IMR-90 (cell line): Measurements from ENCODE around the gene ADAM17. TPM values are rescaled to one million over a fixed set of nuclear protein-coding genes. Genes with fewer than 3 reads are reported as not detected.

Source experiments
- ATAC-seq: fragments of 200-7000 bp; cut with Tn5 transposase; 2 replicates; pipeline ENCODE4 v1.9.1; 2020; ENCODE audit warnings: low read depth, mild to moderate bottlenecking, moderate library complexity
- BruUV-seq: library from RNA; stranded (reverse); fragments of 400-500 nt; replicated peaks from 2 replicates; lab custom pipeline; 2021; lab: Mats Ljungman, UMichigan
- CTCF ChIA-PET: fragments of 300-600 bp; formaldehyde crosslinking; extraction: SDS; loops from one replicate; lab custom pipeline; 2021; ENCODE audit warnings: antibody characterized with exemption; lab: Yijun Ruan, JAX
- POLR2A ChIA-PET: fragments of 300-600 bp; sonication (Branson Sonifier 250); formaldehyde crosslinking; loops from one replicate; lab custom pipeline; 2022; ENCODE audit warnings: antibody characterized with exemption; ENCODE audit not compliant: unreplicated experiment; lab: Charles Lee
- DNase-seq: peaks from one replicate; pipeline ENCODE4 v3.0.0; 2013
- H2AFZ ChIP-seq: replicated peaks from 2 replicates; pipeline ENCODE3; 2013; ENCODE audit warnings: low read length, mild to moderate bottlenecking; ENCODE audit not compliant: poor library complexity
- H2AK5ac ChIP-seq: 2 replicates; pipeline ENCODE4 v1.6.1; 2013; ENCODE audit warnings: low read depth, low read length, inconsistent platforms
- H2AK9ac ChIP-seq: replicated peaks from 2 replicates; pipeline ENCODE3; 2013; ENCODE audit warnings: mild to moderate bottlenecking, low read depth, low read length, moderate library complexity; ENCODE audit not compliant: poor library complexity
- H2BK120ac ChIP-seq: 2 replicates; pipeline ENCODE4 v1.6.1; 2013; ENCODE audit warnings: low read depth, low read length, inconsistent platforms
- H2BK15ac ChIP-seq: 3 replicates; pipeline ENCODE4 v1.6.1; 2013; ENCODE audit warnings: low read depth, low read length, inconsistent platforms
- H2BK20ac ChIP-seq: 2 replicates; pipeline ENCODE4 v1.6.1; 2013; ENCODE audit warnings: low read depth, mild to moderate bottlenecking, inconsistent platforms, low read length, moderate library complexity
- H2BK5ac ChIP-seq: 2 replicates; pipeline ENCODE4 v1.6.1; 2013; ENCODE audit warnings: mild to moderate bottlenecking, low read depth, low read length, inconsistent platforms; ENCODE audit not compliant: poor library complexity, severe bottlenecking
- H3K14ac ChIP-seq: replicated peaks from 2 replicates; pipeline ENCODE4 v1.6.1; 2013; ENCODE audit warnings: low read depth, low read length, inconsistent platforms
- H3K18ac ChIP-seq: 2 replicates; pipeline ENCODE4 v1.6.1; 2013; ENCODE audit warnings: low read depth, low read length, control low read depth
- H3K23ac ChIP-seq: 2 replicates; pipeline ENCODE4 v1.6.1; 2013; ENCODE audit warnings: low read depth, low read length, inconsistent platforms
- H3K27ac ChIP-seq: 2 replicates; pipeline ENCODE4 v1.5.1; 2013; ENCODE audit warnings: mild to moderate bottlenecking, control low read depth, low read length; ENCODE audit not compliant: insufficient read depth
- H3K27me3 ChIP-seq: 2 replicates; pipeline ENCODE4 v1.6.1; 2013; ENCODE audit warnings: low read length; ENCODE audit not compliant: control insufficient read depth, insufficient read depth
- H3K36me3 ChIP-seq: 2 replicates; pipeline ENCODE4 v1.6.1; 2013; ENCODE audit warnings: low read length, mixed read lengths; ENCODE audit not compliant: control insufficient read depth, insufficient read depth
- H3K4ac ChIP-seq: 2 replicates; pipeline ENCODE4 v1.6.1; 2013; ENCODE audit warnings: low read depth, low read length, inconsistent platforms
- H3K4me1 ChIP-seq: 2 replicates; pipeline ENCODE4 v1.6.1; 2013; ENCODE audit warnings: low read length, mixed read lengths; ENCODE audit not compliant: control insufficient read depth, insufficient read depth
- H3K4me2 ChIP-seq: 2 replicates; pipeline ENCODE4 v1.6.1; 2013; ENCODE audit warnings: low read depth, mild to moderate bottlenecking, control low read depth, low read length, moderate library complexity
- H3K4me3 ChIP-seq: 2 replicates; pipeline ENCODE4 v1.5.1; 2013; ENCODE audit warnings: low read depth, mild to moderate bottlenecking, control low read depth, low read length, moderate library complexity; ENCODE audit not compliant: insufficient read depth
- H3K56ac ChIP-seq: 2 replicates; pipeline ENCODE4 v1.6.1; 2013; ENCODE audit warnings: low read length, inconsistent platforms; ENCODE audit not compliant: insufficient read depth; ENCODE audit errors: extremely low read depth
- H3K79me1 ChIP-seq, 2 experiments: 2 replicates each; pipeline ENCODE4 v1.6.1; 2013; ENCODE audit warnings: low read length in 2 of 2, inconsistent platforms in 1 of 2, low read depth in 1 of 2
- H3K9ac ChIP-seq: 2 replicates; pipeline ENCODE4 v1.6.1; 2013; ENCODE audit warnings: low read depth, low read length, control low read depth
- H3K9me1 ChIP-seq: 2 replicates; pipeline ENCODE4 v1.6.1; 2013; ENCODE audit warnings: low read length, inconsistent platforms; ENCODE audit not compliant: insufficient read depth
- H3K9me3 ChIP-seq: 2 replicates; pipeline ENCODE4 v1.6.1; 2013; ENCODE audit warnings: low read length; ENCODE audit not compliant: control insufficient read depth, insufficient read depth
- H4K20me1 ChIP-seq: 2 replicates; pipeline ENCODE4 v1.6.1; 2013; ENCODE audit warnings: low read length, inconsistent platforms; ENCODE audit not compliant: insufficient read depth
- H4K5ac ChIP-seq: 2 replicates; pipeline ENCODE4 v1.6.1; 2013; ENCODE audit warnings: mild to moderate bottlenecking, low read depth, low read length, control low read depth
- H4K8ac ChIP-seq, 2 experiments: 2 replicates each; pipeline ENCODE4 v1.6.1; 2013; ENCODE audit warnings: low read depth in 2 of 2, low read length in 2 of 2, control low read depth in 1 of 2, inconsistent platforms in 1 of 2
- H4K91ac ChIP-seq: 2 replicates; pipeline ENCODE4 v1.6.1; 2013; ENCODE audit warnings: low read depth, low read length, inconsistent platforms; ENCODE audit not compliant: insufficient read depth
- FOS ChIP-seq: fragments of 150-350 bp; IDR thresholded peaks from 2 replicates; pipeline ENCODE4 v1.6.1; 2016; ENCODE audit warnings: low read depth, low read length
- MAFK ChIP-seq: IDR thresholded peaks from 2 replicates; pipeline ENCODE4 v1.6.1; 2012; ENCODE audit warnings: low read depth, low read length, improper control_type of control experiment
- MAZ ChIP-seq: IDR thresholded peaks from 2 replicates; pipeline ENCODE4 v1.6.1; 2012; ENCODE audit warnings: low read depth, mild to moderate bottlenecking, low read length, improper control_type of control experiment, moderate library complexity, borderline replicate concordance
- POLR2A ChIP-seq: IDR thresholded peaks from 2 replicates; pipeline ENCODE4 v1.6.1; 2012; ENCODE audit warnings: mild to moderate bottlenecking, low read depth, low read length
- USF2 ChIP-seq: fragments of 150-350 bp; IDR thresholded peaks from 2 replicates; pipeline ENCODE4 v1.6.1; 2017; ENCODE audit warnings: mild to moderate bottlenecking, antibody characterized with exemption, low read length, low read depth
- WGBS, 2 experiments: methylation state at CpG; one replicate each; pipeline versions ENCODE4 v1.1.5 to v1.1.7; 2013; ENCODE audit warnings: missing lambda C conversion rate in 2 of 2; ENCODE audit not compliant: insufficient read length in 1 of 2; ENCODE audit errors: extremely low coverage in 2 of 2; 5-methylcytosine and 5-hydroxymethylcytosine counted together
- dilution Hi-C: fragments of 300-500 bp; cut with HindIII; formaldehyde crosslinking; loops from one replicate; pipeline ENCODE4 v1.14.3; 2018; ENCODE audit warnings: low sequenced_read_pairs; ENCODE audit not compliant: unreplicated experiment
- in situ Hi-C: fragments of 300-500 bp; cut with MboI; formaldehyde crosslinking; loops from 3 replicates; pipeline ENCODE4 v1.14.3; 2019; ENCODE audit warnings: low sequenced_read_pairs, inconsistent platforms, mixed read lengths
- intact Hi-C: fragments of 100-400 bp; cut with micrococcal nuclease; formaldehyde crosslinking; loops from 2 replicates; pipeline ENCODE4 v1.10.0; 2022
- polyA plus RNA-seq, 3 experiments: library from polyadenylated mRNA; depleted of rRNA; stranded (reverse); fragments of >200 nt; gene quantifications; 2 replicates each; pipeline ENCODE4 v1.2.3, GENCODE V29; 2012; ENCODE audit warnings: low replicate concordance in 1 of 3
- total RNA-seq: library from RNA; depleted of rRNA; stranded (reverse); fragments of >200 nt; gene quantifications from 2 replicates; pipeline ENCODE4 v1.2.3, GENCODE V29; 2012; rRNA removed

ADAM17 gene
- total and polyA plus RNA-seq, 2 of the 4 experiments (the other 2 are of a cell fraction) = 9.6 to 34.4 TPM

DNA sequence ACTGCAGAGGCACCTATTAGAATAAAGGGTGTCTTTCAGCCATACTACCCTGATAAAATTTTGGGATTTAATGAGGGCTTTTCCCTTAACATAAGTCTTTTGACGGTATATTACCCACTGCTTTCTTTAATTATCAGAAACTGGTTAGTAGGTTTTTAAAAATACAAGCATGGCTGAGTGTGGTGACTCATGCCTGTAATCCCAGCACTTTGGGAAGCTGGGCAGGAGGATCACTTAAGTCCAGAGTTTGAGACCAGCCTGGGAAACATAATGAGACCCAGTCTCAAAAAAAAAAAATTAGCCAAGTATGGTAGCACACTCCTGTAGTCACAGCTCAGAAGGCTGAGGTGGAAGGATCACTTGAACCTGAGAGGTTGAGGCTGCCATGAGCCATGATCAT lies 116.1 kb downstream of the ADAM17 start:
- Histone ChIP-seq H4K91ac (peak overlapping the region; percentile 99), H3K4me2 (peak overlapping the region; percentile 88), H3K23ac (peak overlapping the region; percentile 99), H4K5ac (peak overlapping the region; percentile 100), H4K8ac (peak overlapping the region; percentile 82 to 100), H3K14ac (peak overlapping the region; percentile 100), H3K4me1 (peaks cover 11% of the 10 kb centered on the region), H3K56ac (peak overlapping the region; percentile 87; the same call in 1 of the 2 replicates), H3K9ac (peak overlapping the region; percentile 77), H2BK15ac (peak overlapping the region; percentile 100; the same call in 1 of the 3 replicates), H2AK5ac (peak overlapping the region; percentile 100), H2BK5ac (peak overlapping the region; percentile 100), H4K20me1 (peaks cover 13% of the 10 kb centered on the region; the same call in 1 of the 2 replicates), H3K79me1 (peaks cover 4% of the 10 kb centered on the region in 2 experiments; a peak in 3 of 4 replicates), H2BK120ac (peak overlapping the region; percentile 100), H3K36me3 (peaks cover 20% of the 10 kb centered on the region), H3K27ac (peak overlapping the region; percentile 100), H3K9me3 (no peaks in the 10 kb centered on the region), H3K27me3 (no peaks in the 10 kb centered on the region), H2AK9ac (peak overlapping the region; percentile 85), H2AFZ (peak overlapping the region; percentile 71), H3K9me1 (peaks cover 7% of the 10 kb centered on the region; the same call in 1 of the 2 replicates), H2BK20ac (peak overlapping the region; percentile 100), H3K18ac (peak overlapping the region; percentile 100), H3K4ac (peak overlapping the region; percentile 100), H3K4me3 (no peak overlapping the region)
- BruUV-seq = no TSS peak
- in situ Hi-C loops (no loop called here), dilution Hi-C loops (no loop called here), intact Hi-C loops (no loop called here)
- ChIA-PET CTCF (interaction anchor here (0.8 kb wide), 1 partner anchor 9 kb away, joined by 3 read pairs; no protein-coding TSS in a partner anchor), POLR2A (interaction anchor here (0.7 kb wide), 1 partner anchor 355 kb away, joined by 3 read pairs; no protein-coding TSS in a partner anchor)
- TF ChIP-seq FOS = peak; percentile 59; the same call in 1 of the 2 replicates
- TF ChIP-seq USF2 = no peak
- TF ChIP-seq MAZ = no peak
- TF ChIP-seq MAFK = no peak
- no peak for TF ChIP-seq POLR2A
- WGBS, 2 experiments = no CpG with 5 or more reads among the region's 1 CpG
- peak; percentile 25 for ATAC-seq
- DNase-seq = peak; percentile 61

Other genes with a start within 250 kb of the ADAM17 start
- 48.6 and 61.1 TPM in 2 replicates for gene ITGB1BP1, start 132.3 kb downstream of the ADAM17 start, total RNA-seq
- gene ITGB1BP1, start 132.3 kb downstream of the ADAM17 start, polyA plus RNA-seq (2012; rRNA removed) = 88.1 and 93.9 TPM in 2 replicates
- 64.5 and 72.8 TPM in 2 replicates for gene CPSF3, start 132.2 kb downstream of the ADAM17 start, total RNA-seq
- gene CPSF3, start 132.2 kb downstream of the ADAM17 start, polyA plus RNA-seq (2012; rRNA removed) = 24.7 and 29.2 TPM in 2 replicates
- 58.6 and 89.8 TPM in 2 replicates for gene IAH1, start 81.3 kb downstream of the ADAM17 start, total RNA-seq
- 74.3 and 84.5 TPM in 2 replicates for gene IAH1, start 81.3 kb downstream of the ADAM17 start, polyA plus RNA-seq (2012; rRNA removed)
- 196 and 249 TPM in 2 replicates for gene YWHAQ, start 75.2 kb upstream of the ADAM17 start, total RNA-seq
- gene YWHAQ, start 75.2 kb upstream of the ADAM17 start, polyA plus RNA-seq (2012; rRNA removed) = 217 and 255 TPM in 2 replicates